ENCODE measurements around the gene UQCRQ.

The UQCRQ gene

DNA sequence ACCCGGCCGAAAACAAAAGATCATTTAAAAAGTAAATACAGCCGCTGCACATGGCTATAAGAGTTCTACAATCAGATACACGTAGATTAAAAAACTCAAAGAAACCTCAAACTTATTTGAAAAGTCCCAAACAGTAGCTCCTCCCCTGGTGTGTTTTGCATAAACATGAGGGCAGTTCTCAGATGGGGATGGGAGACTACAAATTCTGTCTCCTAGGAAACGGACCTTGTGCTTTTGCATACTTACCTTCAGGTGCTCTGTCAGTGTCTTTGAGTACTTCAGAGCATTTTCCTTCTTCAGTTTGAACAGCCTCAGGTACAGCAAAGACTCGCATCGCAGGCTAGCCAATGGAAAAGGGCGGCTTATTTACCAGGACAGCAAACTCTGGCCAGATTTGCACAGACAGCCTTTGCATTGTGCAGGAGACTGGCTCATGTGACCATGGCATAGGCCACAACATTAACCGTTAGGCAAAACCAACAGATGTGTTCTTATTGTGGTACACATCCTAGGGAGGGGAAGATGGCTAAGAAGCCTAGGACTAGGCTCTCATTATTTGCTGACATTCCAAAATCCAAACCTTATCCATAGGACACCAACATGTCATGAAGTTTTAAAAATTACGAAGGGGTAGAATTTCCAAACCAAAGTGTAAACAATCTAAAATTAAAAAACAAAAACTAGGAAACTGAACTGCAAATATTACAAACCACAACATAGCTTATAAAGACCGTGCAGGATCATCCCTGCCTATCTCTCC, 19.8 kb downstream of the UQCRQ start:
- peaks cover 20 to 63% (median 39%) of the 10 kb centered on the region in 4 experiments for H3K36me3 ChIP-seq (ENCODE audit: control insufficient read depth in 4 of 4, insufficient read depth in 4 of 4, low read length in 3 of 4)
- peaks cover 0 to 3% (median 1%) of the 10 kb centered on the region in 4 experiments for H3K4me1 ChIP-seq (ENCODE audit: control extremely low read depth in 1 of 4, control insufficient read depth in 4 of 4, insufficient read depth in 4 of 4, low read length in 3 of 4)
- H3K9me3 ChIP-seq (ENCODE audit: control extremely low read depth in 1 of 5, control insufficient read depth in 4 of 5, insufficient read depth in 2 of 5, low read depth in 1 of 5, low read length in 4 of 5) = no peaks in the 10 kb centered on the region
- H3K4me3 ChIP-seq (ENCODE audit: control insufficient read depth in 1 of 7, extremely low read depth in 1 of 7, insufficient read depth in 4 of 7, low read depth in 2 of 7, low read length in 6 of 7) = no peak overlapping the region
- WGBS (ENCODE audit: insufficient coverage) = 93% methylated on average over 11 of the region's 11 CpGs
- ChIA-PET CTCF (interaction anchor here (0.9 to 6.1 kb wide), 5 partner anchors 9 to 500 kb away, joined by 3 to 86 read pairs (median 4); partner anchors contain the start of gene SHROOM1), POLR2A (no interaction called here)
- DNase-seq = no peak
- no peak overlapping the region for H3K27ac ChIP-seq (ENCODE audit: insufficient read depth in 1 of 2, low read depth in 1 of 2, low read length in 2 of 2, poor library complexity in 1 of 2, severe bottlenecking in 2 of 2)
- no peaks in the 10 kb centered on the region for H3K27me3 ChIP-seq (replicated peaks in 2 of 5; ENCODE audit: control insufficient read depth in 4 of 5, insufficient read depth in 5 of 5, low read length in 4 of 5)

GRCh38 chr5:132887283-132887682, 20.8 kb downstream of the UQCRQ start:
- H3K9me3 ChIP-seq (ENCODE audit: control extremely low read depth in 1 of 5, control insufficient read depth in 4 of 5, insufficient read depth in 2 of 5, low read depth in 1 of 5, low read length in 4 of 5) = no peaks in the 10 kb centered on the region
- ChIA-PET POLR2A (no interaction called here), CTCF (interaction anchor here (1.0 to 6.1 kb wide), 3 partner anchors 10 to 65 kb away, joined by 3 to 86 read pairs (median 3); partner anchors contain the start of gene SHROOM1)
- no peak overlapping the region for H3K4me3 ChIP-seq (ENCODE audit: control insufficient read depth in 1 of 7, extremely low read depth in 1 of 7, insufficient read depth in 4 of 7, low read depth in 2 of 7, low read length in 6 of 7)
- peaks cover 0 to 3% (median 1%) of the 10 kb centered on the region in 4 experiments for H3K4me1 ChIP-seq (ENCODE audit: control extremely low read depth in 1 of 4, control insufficient read depth in 4 of 4, insufficient read depth in 4 of 4, low read length in 3 of 4)
- no peak overlapping the region for H3K27ac ChIP-seq (ENCODE audit: insufficient read depth in 1 of 2, low read depth in 1 of 2, low read length in 2 of 2, poor library complexity in 1 of 2, severe bottlenecking in 2 of 2)
- 60% methylated on average over 1 of the region's 1 CpG for WGBS (ENCODE audit: insufficient coverage)
- H3K36me3 ChIP-seq (ENCODE audit: control insufficient read depth in 4 of 4, insufficient read depth in 4 of 4, low read length in 3 of 4) = peaks cover 18 to 60% (median 39%) of the 10 kb centered on the region in 4 experiments
- no peak for DNase-seq
- H3K27me3 ChIP-seq (replicated peaks in 2 of 5; ENCODE audit: control insufficient read depth in 4 of 5, insufficient read depth in 5 of 5, low read length in 4 of 5) = no peaks in the 10 kb centered on the region

- POLR2A ChIA-PET = no interaction called here
- H3K27me3 ChIP-seq (replicated peaks in 2 of 5; ENCODE audit: control insufficient read depth in 4 of 5, insufficient read depth in 5 of 5, low read length in 4 of 5) = no peaks in the 10 kb centered on the region
- no peaks in the 10 kb centered on the region for H3K4me1 ChIP-seq (ENCODE audit: control extremely low read depth in 1 of 4, control insufficient read depth in 4 of 4, insufficient read depth in 4 of 4, low read length in 3 of 4)
- no peak overlapping the region for H3K4me3 ChIP-seq (ENCODE audit: control insufficient read depth in 1 of 7, extremely low read depth in 1 of 7, insufficient read depth in 4 of 7, low read depth in 2 of 7, low read length in 6 of 7)
- H3K36me3 ChIP-seq (ENCODE audit: control insufficient read depth in 4 of 4, insufficient read depth in 4 of 4, low read length in 3 of 4) = peaks cover 26 to 75% (median 47%) of the 10 kb centered on the region in 4 experiments
- H3K9me3 ChIP-seq (ENCODE audit: control extremely low read depth in 1 of 5, control insufficient read depth in 4 of 5, insufficient read depth in 2 of 5, low read depth in 1 of 5, low read length in 4 of 5) = no peaks in the 10 kb centered on the region
- DNase-seq = no peak
- no peak overlapping the region for H3K27ac ChIP-seq (ENCODE audit: insufficient read depth in 1 of 2, low read depth in 1 of 2, low read length in 2 of 2, poor library complexity in 1 of 2, severe bottlenecking in 2 of 2)
- CTCF ChIA-PET = interaction anchor here (1.9 kb wide), 1 partner anchor 11 kb away, joined by 5 read pairs; no protein-coding TSS in a partner anchor
Measured at GRCh38 chr5:132889501-132889900, 23.1 kb downstream of the UQCRQ start.

DNA sequence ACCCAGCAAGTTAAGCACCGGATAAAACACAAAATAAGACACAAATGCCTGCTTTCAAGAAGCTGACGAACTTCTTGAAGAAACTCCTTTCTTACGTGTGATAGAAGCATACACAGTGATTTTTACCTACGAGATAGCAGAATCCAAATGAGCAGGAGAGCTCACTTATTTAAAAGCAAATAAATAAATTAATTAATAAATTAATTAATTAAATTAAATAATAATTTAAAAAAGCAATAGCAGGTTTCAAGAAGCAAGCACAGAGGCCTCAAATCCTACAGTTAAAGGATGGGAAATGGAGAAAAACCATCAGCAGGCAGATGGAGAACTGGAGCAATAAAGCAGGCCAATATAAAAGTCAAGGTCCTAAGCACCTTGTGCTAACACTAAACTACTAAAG, 24.4 kb downstream of the UQCRQ start:
- Histone ChIP-seq H3K4me3 (ENCODE audit: control insufficient read depth in 1 of 7, extremely low read depth in 1 of 7, insufficient read depth in 4 of 7, low read depth in 2 of 7, low read length in 6 of 7) (no peak overlapping the region), H3K4me1 (ENCODE audit: control extremely low read depth in 1 of 4, control insufficient read depth in 4 of 4, insufficient read depth in 4 of 4, low read length in 3 of 4) (no peaks in the 10 kb centered on the region), H3K27me3 (replicated peaks in 2 of 5; ENCODE audit: control insufficient read depth in 4 of 5, insufficient read depth in 5 of 5, low read length in 4 of 5) (no peaks in the 10 kb centered on the region), H3K9me3 (ENCODE audit: control extremely low read depth in 1 of 5, control insufficient read depth in 4 of 5, insufficient read depth in 2 of 5, low read depth in 1 of 5, low read length in 4 of 5) (no peaks in the 10 kb centered on the region), H3K27ac (ENCODE audit: insufficient read depth in 1 of 2, low read depth in 1 of 2, low read length in 2 of 2, poor library complexity in 1 of 2, severe bottlenecking in 2 of 2) (no peak overlapping the region), H3K36me3 (ENCODE audit: control insufficient read depth in 4 of 4, insufficient read depth in 4 of 4, low read length in 3 of 4) (peaks cover 25 to 79% (median 55%) of the 10 kb centered on the region in 4 experiments)
- ChIA-PET CTCF (interaction anchor here (0.9 to 3.0 kb wide), 4 partner anchors 8 to 70 kb away, joined by 3 to 12 read pairs (median 5); no protein-coding TSS in a partner anchor), POLR2A (no interaction called here)
- no peak for DNase-seq
- 100% methylated on average over 2 of the region's 4 CpGs for WGBS (ENCODE audit: insufficient coverage)

DNA sequence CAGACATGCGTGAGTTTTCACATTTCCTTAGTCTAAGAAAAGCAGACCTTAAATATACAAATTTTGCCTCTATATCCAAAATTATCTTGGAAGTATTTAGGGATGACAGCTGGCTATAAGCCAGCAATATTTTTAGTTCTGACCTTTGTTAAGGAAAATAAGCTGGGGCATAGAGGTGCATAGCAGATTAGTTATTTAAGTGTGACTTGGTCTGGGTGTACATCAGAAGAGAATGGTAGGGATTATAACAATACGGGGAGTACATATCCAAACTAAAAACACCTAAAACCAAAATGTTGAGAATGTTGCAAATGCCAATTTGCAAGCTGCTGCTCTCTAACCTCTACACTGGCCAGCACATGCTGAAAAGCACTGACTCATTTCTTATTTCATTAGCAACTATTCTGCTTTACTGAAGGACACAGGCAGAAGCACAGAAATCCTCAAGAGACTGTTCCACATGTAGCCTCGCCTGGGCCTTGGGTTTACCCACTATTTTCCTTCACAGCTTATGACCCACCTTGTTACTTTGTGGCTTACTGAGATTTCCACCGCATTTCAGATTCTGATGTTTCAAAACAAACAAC, 29.4 kb downstream of the UQCRQ start:
- no peak for DNase-seq
- 94% methylated on average over 3 of the region's 4 CpGs for WGBS (ENCODE audit: insufficient coverage)
- CTCF ChIA-PET = interaction anchor here (1.1 to 1.6 kb wide), 2 partner anchors 10 to 12 kb away, joined by 4 read pairs; no protein-coding TSS in a partner anchor

DNA sequence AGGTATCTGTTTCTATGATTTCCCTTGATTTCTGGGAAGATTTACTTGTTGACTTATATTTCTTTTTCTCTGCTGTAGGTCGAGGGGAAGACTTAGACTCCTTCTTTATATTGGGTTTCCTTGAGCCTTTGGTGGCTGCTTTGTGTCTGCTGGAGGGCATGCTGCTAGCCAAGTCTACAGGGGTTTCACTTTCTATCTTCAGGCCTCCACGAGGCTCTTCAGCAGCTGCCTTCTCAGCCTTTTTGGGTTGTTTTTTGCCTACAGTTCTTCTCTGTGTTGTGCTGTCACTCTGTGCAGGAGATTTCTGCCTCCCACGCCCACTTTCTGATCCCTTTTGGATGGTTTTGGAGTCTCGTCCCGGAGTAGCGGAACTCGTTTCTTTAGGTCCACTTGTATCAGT, 30.2 kb downstream of the UQCRQ start:
- peaks cover 33 to 67% (median 47%) of the 10 kb centered on the region in 4 experiments for H3K36me3 ChIP-seq (ENCODE audit: control insufficient read depth in 4 of 4, insufficient read depth in 4 of 4, low read length in 3 of 4)
- H3K4me1 ChIP-seq (ENCODE audit: control extremely low read depth in 1 of 4, control insufficient read depth in 4 of 4, insufficient read depth in 4 of 4, low read length in 3 of 4) = no peaks in the 10 kb centered on the region
- no peaks in the 10 kb centered on the region for H3K27me3 ChIP-seq (replicated peaks in 2 of 5; ENCODE audit: control insufficient read depth in 4 of 5, insufficient read depth in 5 of 5, low read length in 4 of 5)
- no peaks in the 10 kb centered on the region for H3K9me3 ChIP-seq (ENCODE audit: control extremely low read depth in 1 of 5, control insufficient read depth in 4 of 5, insufficient read depth in 2 of 5, low read depth in 1 of 5, low read length in 4 of 5)
- POLR2A ChIA-PET = no interaction called here
- H3K27ac ChIP-seq (ENCODE audit: insufficient read depth in 1 of 2, low read depth in 1 of 2, low read length in 2 of 2, poor library complexity in 1 of 2, severe bottlenecking in 2 of 2) = no peak overlapping the region
- WGBS (ENCODE audit: insufficient coverage) = 92% methylated on average over 7 of the region's 7 CpGs
- H3K4me3 ChIP-seq (ENCODE audit: control insufficient read depth in 1 of 7, extremely low read depth in 1 of 7, insufficient read depth in 4 of 7, low read depth in 2 of 7, low read length in 6 of 7) = no peak overlapping the region
- no peak for DNase-seq
- CTCF ChIA-PET = interaction anchor here (1.3 kb wide), 1 partner anchor 10 kb away, joined by 3 read pairs; no protein-coding TSS in a partner anchor

More for the DNA sequence above, 29.4 kb downstream of the UQCRQ start:
- POLR2A ChIA-PET = no interaction called here
- H3K27me3 ChIP-seq (replicated peaks in 2 of 5; ENCODE audit: control insufficient read depth in 4 of 5, insufficient read depth in 5 of 5, low read length in 4 of 5) = no peaks in the 10 kb centered on the region
- no peaks in the 10 kb centered on the region for H3K4me1 ChIP-seq (ENCODE audit: control extremely low read depth in 1 of 4, control insufficient read depth in 4 of 4, insufficient read depth in 4 of 4, low read length in 3 of 4)
- peaks cover 31 to 68% (median 47%) of the 10 kb centered on the region in 4 experiments for H3K36me3 ChIP-seq (ENCODE audit: control insufficient read depth in 4 of 4, insufficient read depth in 4 of 4, low read length in 3 of 4)
- H3K4me3 ChIP-seq (ENCODE audit: control insufficient read depth in 1 of 7, extremely low read depth in 1 of 7, insufficient read depth in 4 of 7, low read depth in 2 of 7, low read length in 6 of 7) = no peak overlapping the region
- H3K27ac ChIP-seq (ENCODE audit: insufficient read depth in 1 of 2, low read depth in 1 of 2, low read length in 2 of 2, poor library complexity in 1 of 2, severe bottlenecking in 2 of 2) = no peak overlapping the region
- H3K9me3 ChIP-seq (ENCODE audit: control extremely low read depth in 1 of 5, control insufficient read depth in 4 of 5, insufficient read depth in 2 of 5, low read depth in 1 of 5, low read length in 4 of 5) = no peaks in the 10 kb centered on the region

DNA sequence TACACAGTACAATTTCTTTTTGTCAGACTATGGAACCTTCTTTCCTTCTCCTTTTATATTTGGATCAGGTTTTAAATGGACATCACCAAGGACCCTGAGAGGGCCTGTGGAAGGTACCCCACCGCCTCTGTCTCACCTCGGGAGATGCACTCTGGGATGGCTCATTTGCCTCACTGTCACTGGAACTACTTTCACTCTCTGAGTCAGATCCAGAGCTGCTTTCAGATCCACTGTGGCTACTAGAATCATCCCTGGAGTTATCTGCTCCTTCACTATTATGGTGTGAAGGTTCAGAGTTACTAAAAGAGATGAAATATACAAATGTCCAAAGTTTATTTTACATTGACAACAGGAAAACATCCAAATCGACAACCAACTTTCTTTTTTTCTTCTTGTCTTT, 31.7 kb downstream of the UQCRQ start:
- H3K27me3 ChIP-seq (replicated peaks in 2 of 5; ENCODE audit: control insufficient read depth in 4 of 5, insufficient read depth in 5 of 5, low read length in 4 of 5) = no peaks in the 10 kb centered on the region
- no peaks in the 10 kb centered on the region for H3K4me1 ChIP-seq (ENCODE audit: control extremely low read depth in 1 of 4, control insufficient read depth in 4 of 4, insufficient read depth in 4 of 4, low read length in 3 of 4)
- WGBS (ENCODE audit: insufficient coverage) = 42% methylated on average over 2 of the region's 3 CpGs
- DNase-seq = no peak
- ChIA-PET POLR2A (no interaction called here), CTCF (interaction anchor here (1.1 to 1.3 kb wide), 2 partner anchors 9 to 12 kb away, joined by 3 read pairs; no protein-coding TSS in a partner anchor)
- H3K9me3 ChIP-seq (ENCODE audit: control extremely low read depth in 1 of 5, control insufficient read depth in 4 of 5, insufficient read depth in 2 of 5, low read depth in 1 of 5, low read length in 4 of 5) = no peaks in the 10 kb centered on the region
- no peak overlapping the region for H3K4me3 ChIP-seq (ENCODE audit: control insufficient read depth in 1 of 7, extremely low read depth in 1 of 7, insufficient read depth in 4 of 7, low read depth in 2 of 7, low read length in 6 of 7)
- no peak overlapping the region for H3K27ac ChIP-seq (ENCODE audit: insufficient read depth in 1 of 2, low read depth in 1 of 2, low read length in 2 of 2, poor library complexity in 1 of 2, severe bottlenecking in 2 of 2)
- H3K36me3 ChIP-seq (ENCODE audit: control insufficient read depth in 4 of 4, insufficient read depth in 4 of 4, low read length in 3 of 4) = peaks cover 28 to 58% (median 39%) of the 10 kb centered on the region in 4 experiments

Data from common myeloid progenitor, CD34-positive (primary cell).